Activated T-helper 9 cell treated with anti-CD3 and anti-CD28 coated beads, Interleukin-2, amount 50 U/mL, for 16 hours (primary cell): ENCODE data around the gene SGPL1.
"Not testable (repeated sequence)": the region's sequence is repeated elsewhere in the genome, so short reads cannot be mapped to it uniquely, and the experiment has no call there.

Experiments used
- DNase-seq: peaks from one replicate; pipeline ENCODE4 v3.0.0-alpha.2; 2020; ENCODE audit warnings: low read depth

The SGPL1 gene, protein sequence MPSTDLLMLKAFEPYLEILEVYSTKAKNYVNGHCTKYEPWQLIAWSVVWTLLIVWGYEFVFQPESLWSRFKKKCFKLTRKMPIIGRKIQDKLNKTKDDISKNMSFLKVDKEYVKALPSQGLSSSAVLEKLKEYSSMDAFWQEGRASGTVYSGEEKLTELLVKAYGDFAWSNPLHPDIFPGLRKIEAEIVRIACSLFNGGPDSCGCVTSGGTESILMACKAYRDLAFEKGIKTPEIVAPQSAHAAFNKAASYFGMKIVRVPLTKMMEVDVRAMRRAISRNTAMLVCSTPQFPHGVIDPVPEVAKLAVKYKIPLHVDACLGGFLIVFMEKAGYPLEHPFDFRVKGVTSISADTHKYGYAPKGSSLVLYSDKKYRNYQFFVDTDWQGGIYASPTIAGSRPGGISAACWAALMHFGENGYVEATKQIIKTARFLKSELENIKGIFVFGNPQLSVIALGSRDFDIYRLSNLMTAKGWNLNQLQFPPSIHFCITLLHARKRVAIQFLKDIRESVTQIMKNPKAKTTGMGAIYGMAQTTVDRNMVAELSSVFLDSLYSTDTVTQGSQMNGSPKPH

DNA sequence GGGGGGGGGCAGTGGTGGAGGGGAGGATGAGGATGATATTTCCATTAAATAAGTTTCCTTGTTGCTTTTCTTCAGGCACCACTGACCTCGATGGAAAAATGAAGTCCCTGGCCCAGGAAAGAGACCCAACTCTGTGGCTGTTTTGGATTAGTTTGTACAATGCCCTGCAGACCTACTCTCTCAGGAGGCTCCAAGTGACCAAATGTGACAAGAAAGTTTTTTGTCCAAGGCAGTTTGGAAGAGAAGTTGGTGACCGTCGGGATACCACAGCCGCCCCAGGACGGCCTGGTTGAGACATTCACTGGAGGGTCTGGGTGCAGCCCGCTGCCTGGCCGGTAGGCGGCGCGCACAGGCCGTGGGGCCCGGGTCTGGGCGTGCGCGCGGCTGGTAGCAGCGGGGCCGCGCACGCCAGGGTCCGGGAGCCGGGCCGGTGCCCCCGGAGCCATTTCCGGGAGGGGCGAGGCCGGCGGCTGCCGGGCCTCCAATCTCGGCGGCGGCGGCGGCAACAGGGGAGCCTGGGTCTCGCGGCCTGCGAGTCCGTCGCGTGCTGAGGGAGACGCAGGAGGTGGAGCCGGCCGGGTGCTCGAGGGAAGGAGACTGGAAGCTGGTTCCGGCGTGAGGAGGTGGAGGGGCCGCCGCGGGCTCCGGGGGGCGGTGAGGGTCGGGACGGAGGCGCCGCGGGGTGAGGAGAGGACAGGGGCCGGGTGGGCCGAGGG lies at the start of gene SGPL1:
Gene SGPL1 (plus strand): TSS at position 445 of the 716 bp plus-strand sequence. CDS start 906 bp downstream, outside the sequence.
- DNase-seq = peak; percentile 84

DNA sequence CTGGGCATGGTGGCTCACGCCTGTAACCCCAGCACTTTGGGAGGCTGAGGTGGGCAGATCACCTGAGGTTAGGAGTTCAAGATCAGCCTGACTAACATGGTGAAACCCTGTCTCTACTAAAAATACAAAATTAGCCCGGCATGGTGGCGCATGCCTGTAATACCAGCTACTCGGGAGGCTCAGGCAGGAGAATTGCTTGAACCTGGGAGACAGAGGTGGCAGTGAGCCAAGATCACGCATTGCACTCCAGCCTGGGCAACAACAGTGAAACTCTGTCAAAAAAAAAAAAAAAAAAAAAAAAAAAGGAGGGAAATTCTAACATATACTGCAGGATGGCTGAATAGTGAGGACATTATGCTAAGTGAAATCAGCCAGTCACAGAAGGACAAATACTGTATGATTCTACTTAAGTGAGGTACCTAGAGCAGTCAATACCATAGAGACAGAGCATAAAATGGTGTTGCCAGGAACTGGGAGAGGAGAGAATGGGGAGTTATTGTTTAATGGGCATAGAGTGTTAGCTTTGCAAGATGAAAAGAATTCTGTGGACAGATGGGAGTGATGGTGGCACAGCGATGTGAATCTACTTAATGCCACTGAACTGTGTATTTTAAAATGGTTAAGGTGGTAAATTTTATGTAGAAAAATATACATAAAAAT lies 47.6 kb upstream of the SGPL1 start:
- not testable (repeated sequence) for DNase-seq

DNA sequence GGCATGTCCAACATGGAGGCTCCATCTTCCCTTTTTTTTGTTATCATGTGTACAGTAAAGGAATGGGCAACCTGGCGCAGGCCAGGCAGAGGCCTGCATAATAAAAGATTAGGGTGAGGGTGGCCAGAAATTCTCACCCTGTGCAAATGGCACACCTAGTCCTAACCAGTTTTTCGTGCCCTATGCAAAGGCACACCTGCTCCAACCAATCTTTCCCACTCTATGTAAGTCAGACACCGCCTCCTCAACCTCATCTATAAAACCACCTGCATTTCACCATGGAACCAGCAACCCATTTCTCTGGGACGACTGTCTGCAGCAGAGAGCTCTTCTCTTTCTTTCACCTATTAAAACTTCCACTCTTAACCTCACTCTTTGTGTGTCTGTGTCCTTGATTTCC lies 46.6 kb upstream of the SGPL1 start:
- DNase-seq = no peak

DNA sequence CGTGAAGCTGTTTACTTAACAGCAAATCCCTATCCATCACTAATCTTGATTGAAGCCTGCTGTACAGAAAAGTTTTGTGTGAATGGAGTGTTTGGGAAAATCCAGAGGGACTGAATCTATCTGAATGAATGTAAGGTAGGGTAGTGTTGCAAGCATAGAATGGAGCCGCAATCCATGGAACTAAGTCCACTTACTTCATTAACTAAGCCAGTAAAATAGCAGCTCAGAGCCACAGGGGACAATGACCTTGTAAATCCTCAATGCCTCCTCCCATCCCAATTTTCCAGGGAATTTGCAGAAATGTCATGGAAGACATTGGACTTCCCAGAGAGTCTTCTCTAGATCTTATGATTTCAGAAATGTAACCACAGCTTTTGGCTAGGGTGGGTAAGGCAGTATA lies 45.7 kb upstream of the SGPL1 start:
- DNase-seq = no peak

DNA sequence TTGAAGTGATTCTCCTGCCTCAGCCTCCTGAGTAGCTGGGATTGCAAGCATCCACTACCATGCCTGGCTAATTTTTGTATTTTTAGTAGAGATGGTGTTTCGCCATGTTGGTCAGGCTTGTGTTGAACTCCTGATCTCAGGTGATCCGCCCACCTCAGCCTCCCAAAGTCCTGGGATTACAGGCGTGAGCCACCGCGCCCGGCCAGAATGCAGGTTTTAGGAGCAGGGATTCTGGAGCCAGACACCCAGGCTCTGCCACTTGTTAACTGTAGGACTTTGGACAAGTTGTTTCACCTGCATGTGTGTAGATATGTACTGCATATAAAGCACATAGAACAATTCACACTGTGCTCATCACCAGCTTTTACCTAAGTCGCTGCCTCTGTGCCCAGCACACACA lies 45.2 kb upstream of the SGPL1 start:
- not testable (repeated sequence) for DNase-seq

DNA sequence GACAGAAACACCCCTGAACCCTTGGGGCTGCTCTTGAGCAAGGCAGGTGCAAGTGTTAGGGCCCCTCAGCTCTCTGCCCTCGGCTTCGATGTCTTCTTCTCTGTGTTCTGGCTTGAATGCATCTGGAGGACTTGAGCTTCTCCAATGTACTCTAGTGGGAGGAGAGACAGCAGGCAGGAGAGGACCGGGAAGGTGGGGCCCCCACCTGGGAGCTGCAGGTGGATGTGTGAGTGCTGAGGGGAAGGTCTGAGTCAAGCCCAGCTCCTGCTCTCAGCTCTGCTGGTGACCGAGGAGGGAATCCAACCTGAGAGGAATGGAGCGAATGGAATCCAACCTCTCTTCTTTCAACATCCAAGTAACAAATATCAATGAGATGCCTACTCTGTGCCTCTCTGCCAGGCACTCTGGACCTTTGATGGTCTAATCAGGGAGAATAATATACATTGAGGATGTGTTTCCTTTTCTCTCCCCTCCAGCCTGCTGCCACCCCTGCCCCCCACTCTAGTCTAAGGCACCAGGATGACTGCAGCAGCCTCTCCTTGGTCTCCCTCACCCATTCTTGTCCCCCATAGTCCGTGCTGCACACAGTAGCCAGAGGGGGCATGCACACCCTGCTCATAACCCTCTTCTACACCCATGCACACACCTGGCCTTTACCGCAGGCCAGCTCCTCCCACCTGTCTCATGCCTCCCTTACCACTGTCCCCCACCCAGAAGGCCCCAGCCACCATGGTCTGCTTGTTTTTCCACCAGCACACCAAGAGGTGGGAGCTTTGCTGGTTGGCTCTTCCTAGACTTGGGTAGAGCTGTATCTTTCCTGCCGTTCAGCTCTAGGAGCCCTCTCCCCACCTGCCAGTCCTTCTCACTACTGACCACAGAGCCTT lies 44.2 kb upstream of the SGPL1 start:
- DNase-seq = no peak

DNA sequence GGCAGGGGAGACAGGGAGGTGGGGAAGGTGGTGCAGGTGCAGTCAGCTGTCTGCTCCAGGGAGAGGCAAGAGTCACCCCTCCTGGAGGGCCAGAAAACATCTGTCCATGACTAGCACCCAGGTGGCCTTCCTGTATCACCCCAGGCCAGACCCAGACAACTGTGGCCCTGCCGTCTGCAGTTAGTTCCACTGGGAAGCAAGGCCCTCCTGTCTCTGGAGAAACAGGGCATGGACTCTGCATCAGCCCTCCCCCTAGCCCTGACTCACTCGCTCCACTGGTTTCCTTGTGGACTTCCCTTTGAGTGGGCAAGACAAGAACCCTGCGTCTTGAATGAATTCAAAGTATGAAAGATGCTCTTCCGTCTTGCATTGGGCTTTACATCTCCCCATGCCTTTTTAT lies 43.1 kb upstream of the SGPL1 start:
- DNase-seq = no peak

DNA sequence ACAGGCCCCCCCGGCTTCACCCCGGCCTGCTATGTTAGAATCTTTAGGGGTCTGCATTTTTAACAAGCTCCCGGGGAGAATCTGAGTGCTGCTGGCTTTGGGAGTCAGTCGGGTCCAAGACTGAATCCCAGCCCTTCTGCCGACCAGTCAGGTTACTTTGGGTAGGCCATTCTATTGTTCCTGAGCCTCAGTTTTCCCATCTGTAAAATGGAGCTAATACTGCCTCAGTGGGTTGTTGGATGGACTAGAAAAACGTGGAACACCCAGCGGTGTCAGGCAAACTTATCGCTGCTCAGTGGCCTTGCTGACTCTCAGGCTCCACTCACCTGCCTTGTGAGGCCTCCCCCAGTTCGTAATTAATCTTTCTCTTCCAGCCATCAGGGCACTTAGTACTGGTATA lies 42.3 kb upstream of the SGPL1 start:
- no peak for DNase-seq

DNA sequence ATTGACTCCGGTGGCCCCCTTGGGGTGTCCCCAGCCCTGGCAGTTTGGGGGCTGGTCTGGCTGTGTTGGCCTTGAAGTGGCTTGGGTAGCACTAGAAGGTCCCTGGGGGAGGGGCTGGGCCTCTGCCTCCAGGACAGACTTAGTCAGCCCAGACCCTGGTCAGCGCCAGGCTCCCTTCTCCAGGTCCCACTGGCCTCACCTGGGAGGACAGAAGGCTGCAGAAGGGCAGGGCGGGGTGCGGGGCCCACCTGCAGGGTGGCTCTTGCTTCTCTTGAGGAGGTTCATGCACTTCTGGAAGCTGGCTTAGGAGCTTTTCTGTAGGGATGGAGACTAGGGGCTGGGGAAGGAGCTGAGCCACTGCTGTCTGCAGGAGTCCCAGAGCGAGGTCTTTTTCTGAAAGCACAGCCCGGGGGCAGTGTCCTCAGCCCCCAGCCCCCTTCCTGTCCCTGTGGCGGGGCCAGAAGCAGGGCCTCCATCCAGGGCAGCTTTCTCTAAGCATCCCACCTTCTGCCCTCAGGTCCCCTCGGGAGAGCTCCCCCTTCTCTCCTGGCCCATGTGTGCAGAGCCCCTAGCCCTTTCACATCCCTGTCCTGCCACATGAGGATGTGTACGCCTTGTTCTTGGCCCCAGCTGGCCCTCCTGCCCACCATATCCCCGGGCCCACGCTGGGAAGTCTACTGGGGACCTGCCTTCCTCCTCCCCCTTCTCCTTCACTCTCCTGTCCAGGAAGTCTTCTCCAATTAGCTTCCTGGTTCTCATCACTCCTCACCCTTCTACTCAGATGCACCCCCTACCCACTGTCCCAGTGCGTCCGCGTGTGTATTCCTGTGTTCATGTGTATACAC lies 41.6 kb upstream of the SGPL1 start:
- DNase-seq = no peak

DNA sequence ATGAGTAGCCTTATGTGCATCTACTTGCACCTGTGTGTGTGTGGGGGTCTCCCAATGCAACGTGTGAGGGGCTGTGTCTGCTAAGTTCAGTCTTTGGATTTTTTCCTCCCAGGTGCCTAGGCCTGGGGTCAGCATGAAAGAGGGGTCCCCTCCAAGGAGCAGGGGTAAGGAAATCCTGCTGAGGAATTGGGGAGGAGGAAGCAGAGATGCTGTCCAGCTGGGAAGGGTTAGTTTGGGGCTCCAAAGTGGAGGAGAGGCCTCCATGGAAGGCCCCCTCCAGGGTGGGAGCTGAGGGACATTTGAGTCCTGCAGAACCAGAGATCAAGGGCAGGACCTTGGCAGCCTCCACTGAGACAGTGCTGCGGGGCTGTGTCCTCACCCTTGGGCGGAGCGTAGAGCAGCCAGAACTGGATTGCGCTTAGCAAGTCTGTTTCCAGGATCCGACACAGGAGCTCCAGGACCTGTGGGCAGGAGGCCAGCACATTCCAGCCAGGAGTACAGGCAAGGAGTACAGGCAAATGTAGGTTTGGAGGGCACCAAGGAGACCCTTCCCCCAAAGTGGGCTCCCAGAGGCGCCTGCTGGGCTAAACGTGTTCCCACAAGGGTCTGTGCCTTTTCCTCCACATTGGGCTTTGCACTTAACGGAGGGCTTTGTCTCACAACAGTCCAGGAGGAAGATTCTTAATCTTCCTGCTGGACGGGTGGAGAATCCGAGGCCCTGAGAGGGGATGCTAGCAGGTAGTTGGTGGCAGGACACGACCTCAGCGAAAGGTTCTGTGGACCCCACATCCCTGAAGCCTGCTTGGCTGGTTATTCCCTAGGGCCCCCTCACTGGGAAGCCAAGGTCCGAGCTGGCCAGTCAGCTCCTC lies 40.7 kb upstream of the SGPL1 start:
- no peak for DNase-seq

DNA sequence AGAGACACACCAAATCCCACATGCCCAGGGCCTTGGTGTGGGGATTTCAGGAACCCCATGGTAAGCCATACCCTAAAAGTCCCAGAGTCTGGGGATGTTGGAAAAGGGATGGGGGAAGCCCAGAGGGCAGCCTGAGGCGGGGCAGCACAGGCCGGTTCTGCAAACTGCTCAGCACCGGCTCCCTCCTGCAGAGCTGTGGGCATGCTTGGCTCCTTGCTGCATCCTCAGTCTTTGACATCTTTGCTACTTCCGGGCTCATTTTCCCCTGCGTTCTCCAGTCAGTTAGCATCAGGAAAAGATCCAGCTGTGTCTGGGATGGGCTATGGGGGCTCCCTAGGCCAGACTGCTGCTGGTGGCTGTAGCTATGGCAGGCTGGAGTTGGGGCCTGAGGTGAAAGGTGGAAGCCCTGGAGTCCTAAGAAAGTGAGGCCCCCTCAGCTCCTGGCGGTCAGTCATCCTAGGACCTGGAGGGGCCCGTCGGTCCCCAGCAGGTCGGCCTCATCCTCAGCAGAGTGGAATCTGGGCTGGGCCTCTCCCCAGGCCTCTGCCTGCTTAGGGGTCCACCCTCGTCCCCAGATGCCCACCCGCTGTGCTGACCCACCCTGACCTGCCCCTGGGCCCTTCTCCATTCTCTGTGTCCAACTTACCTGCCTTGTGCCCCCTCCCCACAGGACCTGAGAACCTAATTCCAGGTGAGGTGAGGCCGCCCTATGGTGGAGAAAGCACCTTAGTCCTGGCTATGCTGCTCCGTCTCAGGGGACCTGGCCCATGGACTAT lies 39.9 kb upstream of the SGPL1 start:
- no peak for DNase-seq

DNA sequence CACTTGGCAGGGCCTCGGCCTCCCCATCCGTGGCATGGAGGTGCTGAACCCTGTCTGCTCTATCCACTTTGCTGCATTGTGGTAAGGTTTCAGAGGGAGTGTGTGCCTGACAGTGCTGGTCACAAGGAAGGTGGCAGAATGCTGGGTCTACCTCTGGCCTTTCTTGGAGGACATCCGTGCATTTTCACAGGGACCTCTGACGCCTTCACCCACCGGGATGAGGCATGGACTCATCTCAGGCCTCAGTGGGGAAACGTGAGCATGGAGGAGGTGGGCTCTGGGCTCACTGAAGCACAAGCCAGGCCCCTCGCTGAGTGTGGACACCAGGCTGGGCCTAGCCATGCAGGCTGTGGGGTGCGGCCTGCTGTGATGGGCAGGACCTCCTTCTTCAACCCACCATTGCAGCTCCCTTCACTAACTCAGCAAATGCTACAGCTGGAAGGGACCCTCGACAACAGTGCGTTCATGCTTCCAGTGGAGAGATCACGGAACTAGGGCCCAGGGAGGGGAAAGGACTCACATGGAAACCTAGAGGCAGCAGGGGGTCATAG lies 39.2 kb upstream of the SGPL1 start:
- no peak for DNase-seq

DNA sequence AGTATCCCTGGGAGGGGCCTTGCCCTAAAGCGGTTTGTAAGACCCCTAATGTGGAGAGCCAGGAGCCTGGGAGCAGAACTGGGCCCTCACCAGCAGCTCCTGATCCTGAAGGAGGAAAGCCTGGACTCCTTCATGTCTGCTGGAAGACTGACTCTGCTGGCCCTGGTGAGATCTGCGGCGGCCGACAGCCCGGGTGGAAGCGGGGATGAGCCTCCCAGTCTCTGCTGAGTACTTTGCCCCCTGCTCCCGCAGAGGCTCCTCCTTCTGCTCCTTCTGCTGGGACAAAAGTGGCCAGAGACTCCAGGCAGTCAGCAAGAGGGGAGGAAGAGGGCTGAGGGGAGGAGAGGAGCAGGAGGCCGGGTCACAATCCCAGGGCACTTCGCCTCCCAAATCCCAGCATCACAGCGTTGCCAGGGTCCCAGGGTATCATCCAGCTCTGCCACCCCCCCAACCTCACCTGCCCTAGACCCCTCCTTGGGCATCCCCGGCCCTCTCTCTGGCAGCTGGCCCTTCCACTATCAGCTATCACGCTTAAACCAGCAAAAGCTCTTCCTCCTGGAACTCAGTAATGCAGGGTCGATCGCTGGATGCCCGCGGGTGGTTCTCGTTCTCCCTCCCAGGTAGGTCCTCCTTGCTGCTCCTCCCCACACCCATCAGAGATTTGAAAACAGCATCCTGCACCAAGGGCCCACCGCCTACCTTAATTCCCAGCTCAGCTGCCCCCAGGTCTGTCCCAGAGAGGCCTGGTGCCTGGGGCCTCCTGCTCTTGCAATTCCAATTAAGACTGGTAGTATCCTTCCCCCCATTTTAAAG lies 38.5 kb upstream of the SGPL1 start:
- DNase-seq = no peak

DNA sequence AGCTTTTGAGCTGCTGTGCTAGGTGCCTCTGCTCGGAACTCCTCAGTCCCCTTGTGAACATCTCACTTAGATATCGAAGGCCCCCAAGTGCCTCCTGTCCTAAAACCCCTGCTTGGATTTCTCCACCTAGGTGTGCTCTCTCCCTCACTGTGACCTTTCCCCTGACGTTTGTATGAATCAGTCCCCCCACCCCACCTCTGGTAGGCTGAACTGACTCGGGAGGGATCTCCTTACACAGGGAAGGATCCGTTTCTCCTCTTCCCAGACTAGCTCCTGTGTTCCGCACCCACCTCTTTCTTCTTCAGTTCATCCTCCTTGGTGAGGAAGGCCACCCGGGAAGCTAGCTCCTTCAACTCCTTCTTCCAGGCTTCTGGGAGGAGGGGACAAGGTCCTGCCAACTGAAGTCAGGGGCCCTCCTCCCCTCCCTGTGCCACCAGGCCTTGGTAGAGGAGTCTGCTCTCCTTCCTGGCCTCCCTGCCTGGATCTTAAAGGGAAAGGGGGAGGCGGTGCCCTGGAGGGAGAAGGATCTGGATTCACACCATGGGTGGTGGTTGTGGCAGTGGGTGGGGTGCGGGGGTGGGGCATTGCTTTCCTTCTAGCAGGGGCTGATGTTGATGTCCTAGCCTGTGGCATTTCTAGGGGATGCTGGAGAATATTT lies 37.4 kb upstream of the SGPL1 start:
- DNase-seq = no peak

DNA sequence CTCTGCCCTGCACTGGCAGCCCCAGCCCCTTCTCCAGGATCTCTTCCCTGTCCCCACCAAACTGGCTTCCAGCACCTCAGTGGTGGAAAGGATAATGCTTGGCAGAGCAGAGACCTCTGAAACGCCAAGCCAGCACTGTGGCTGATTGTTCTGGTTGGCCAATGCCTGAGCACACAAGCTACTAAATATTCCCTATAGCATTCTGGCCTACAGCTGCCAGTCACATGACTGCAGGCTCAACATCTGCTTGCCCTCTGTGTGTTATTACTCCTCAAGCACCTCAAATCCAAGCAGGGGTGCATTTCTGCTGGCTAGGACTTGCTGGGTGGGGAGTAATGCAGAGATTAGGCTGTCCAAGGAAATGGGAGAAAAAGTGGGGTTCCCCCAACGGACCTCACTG lies 36.7 kb upstream of the SGPL1 start:
- DNase-seq = no peak

DNA sequence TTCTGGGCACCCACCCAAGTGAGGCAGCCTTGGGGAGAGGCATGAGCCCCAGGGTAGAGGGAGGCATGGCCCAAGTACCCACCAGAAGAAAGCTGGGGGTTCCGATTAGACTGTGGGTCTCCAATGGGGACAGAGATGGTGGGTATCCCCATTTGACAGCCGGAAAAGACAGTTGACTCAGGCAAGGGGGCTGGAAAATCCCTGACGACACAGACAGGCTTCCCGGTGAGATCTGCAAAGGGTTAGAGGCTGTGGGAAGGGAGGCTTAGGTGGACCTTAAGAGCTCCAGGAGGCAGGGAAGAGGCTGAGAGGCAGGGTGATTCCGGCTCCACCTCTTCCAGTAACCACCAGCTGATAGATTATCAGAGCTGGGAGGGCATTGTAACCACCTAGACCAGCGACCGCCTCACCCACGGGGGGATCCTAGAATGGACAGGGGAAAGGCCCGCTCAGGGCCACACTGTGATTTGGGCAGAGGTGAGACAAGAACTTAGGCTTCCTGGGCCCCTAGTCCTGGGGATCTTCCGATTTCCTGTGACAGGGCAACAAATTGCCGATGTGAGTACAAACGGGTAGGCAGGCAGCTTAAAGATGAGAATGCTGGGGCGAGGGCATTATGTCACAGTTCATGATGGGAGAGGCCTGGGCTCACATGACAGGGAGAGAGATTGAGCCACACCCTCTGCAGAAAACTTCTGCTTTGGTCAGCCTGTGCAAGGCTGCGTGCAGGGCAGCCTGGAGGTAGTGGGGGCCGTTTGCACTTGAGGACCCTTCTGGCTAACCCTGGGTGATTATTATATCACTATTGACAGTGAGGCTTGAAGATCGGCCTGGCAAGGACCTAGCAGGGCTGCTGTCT lies 36.0 kb upstream of the SGPL1 start:
- DNase-seq = no peak
